ENCODE results near the gene PALD1. TPM values are rescaled to one million over a fixed set of nuclear protein-coding genes. Genes with fewer than 3 reads are reported as not detected.

Gene PALD1
- total RNA-seq, 4 donors from 2014 or later: 6.0 to 9.7 (median 6.4) TPM

DNA sequence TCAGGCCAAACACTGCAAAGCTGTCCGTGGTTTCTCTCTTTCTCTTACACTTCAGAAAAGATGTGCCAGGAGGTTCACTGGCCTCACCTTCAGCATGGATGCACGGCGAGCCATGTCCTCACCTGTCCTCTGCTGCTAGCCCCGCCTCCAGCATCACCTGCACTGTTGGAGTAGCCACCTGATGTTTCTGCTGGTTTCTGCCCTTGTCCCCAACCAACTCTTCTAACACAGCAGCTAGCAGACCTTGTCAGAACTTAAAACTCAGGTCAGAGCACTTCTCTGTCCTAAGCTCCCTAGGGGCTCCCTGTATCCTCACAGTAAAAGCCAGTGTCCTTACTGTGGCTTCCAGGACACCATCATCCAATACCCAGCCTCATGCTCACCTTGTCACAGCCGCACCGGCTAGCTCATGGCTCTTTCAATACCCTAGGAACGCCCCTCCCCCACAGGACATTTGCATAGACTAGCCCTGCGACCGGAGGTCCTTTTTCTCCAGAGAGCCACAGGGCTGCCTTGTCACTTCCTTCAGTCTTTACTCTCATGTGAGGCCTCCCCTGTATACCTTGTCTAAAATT, 15.2 kb downstream of the PALD1 start:
- intact Hi-C loops (cut with DNase I; ENCODE audit: low total_unique reads): no loop called here
- H3K4me3 ChIP-seq (ENCODE audit: low read depth, poor library complexity, severe bottlenecking): no peak overlapping the region
- WGBS, 2 donors: 73 to 79% methylated on average over 9 of the region's 9 CpGs
- no peak for DNase-seq (ENCODE audit: low spot score in 2 of 2)
- TF ChIP-seq CTCF (IDR thresholded peaks at IDR 0.05) (no peak), POLR2A (IDR thresholded peaks at IDR 0.05) (no peak)

GRCh38 chr10:70494536-70494935, 16.0 kb downstream of the PALD1 start:
- DNase-seq (ENCODE audit: low spot score in 2 of 2): no peak
- TF ChIP-seq CTCF (IDR thresholded peaks at IDR 0.05) (no peak), POLR2A (IDR thresholded peaks at IDR 0.05) (no peak)
- WGBS, 2 donors: 34 to 44% methylated on average over 8 of the region's 8 CpGs
- H3K4me3 ChIP-seq (ENCODE audit: low read depth, poor library complexity, severe bottlenecking): no peak overlapping the region
- intact Hi-C loops (cut with DNase I; ENCODE audit: low total_unique reads): no loop called here

GRCh38 chr10:70494966-70495365, 16.4 kb downstream of the PALD1 start:
- no peak overlapping the region for H3K4me3 ChIP-seq (ENCODE audit: low read depth, poor library complexity, severe bottlenecking)

DNA sequence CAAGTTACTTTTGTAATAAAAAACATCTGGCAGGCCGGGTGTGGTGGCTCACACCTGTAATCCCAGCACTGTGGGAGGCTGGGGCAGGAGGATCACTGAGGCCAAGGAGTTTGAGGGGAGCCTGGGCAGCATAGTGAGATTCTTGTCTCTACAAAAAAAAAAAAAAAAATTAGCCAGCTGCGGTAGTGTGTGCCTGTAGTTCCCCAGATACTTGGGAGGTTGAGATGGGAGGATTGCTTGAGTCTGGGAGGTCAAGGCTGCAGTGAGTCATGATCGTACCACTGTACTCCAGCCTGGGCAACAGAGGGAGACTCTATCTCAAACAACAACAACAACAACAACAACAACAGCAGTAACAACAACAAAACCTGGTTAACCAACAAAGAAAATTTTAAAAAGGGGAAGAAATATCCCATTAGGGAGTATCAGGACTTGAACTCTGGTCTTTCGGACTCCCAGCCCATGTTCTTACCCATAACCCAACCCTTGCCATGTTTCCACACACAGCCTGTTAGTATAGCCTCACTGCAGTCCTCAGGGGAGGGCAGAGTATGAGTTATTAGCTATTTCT, 17.2 kb downstream of the PALD1 start:
- H3K4me3 ChIP-seq (ENCODE audit: low read depth, poor library complexity, severe bottlenecking): no peak overlapping the region
- DNase-seq (ENCODE audit: low spot score in 2 of 2): no peak
- 92 to 94% methylated on average over 4 of the region's 4 CpGs for WGBS, 2 donors
- intact Hi-C loops (cut with DNase I; ENCODE audit: low total_unique reads): no loop called here
- TF ChIP-seq CTCF (IDR thresholded peaks at IDR 0.05): no peak
- no peak for TF ChIP-seq POLR2A (IDR thresholded peaks at IDR 0.05)

More at GRCh38 chr10:70494966-70495365, 16.4 kb downstream of the PALD1 start:
- 59 to 81% methylated on average over 13 of the region's 13 CpGs for WGBS, 2 donors
- intact Hi-C loops (cut with DNase I; ENCODE audit: low total_unique reads): no loop called here
- DNase-seq (ENCODE audit: low spot score in 2 of 2): no peak
- no peak for TF ChIP-seq POLR2A (IDR thresholded peaks at IDR 0.05)
- no peak for TF ChIP-seq CTCF (IDR thresholded peaks at IDR 0.05)

DNA sequence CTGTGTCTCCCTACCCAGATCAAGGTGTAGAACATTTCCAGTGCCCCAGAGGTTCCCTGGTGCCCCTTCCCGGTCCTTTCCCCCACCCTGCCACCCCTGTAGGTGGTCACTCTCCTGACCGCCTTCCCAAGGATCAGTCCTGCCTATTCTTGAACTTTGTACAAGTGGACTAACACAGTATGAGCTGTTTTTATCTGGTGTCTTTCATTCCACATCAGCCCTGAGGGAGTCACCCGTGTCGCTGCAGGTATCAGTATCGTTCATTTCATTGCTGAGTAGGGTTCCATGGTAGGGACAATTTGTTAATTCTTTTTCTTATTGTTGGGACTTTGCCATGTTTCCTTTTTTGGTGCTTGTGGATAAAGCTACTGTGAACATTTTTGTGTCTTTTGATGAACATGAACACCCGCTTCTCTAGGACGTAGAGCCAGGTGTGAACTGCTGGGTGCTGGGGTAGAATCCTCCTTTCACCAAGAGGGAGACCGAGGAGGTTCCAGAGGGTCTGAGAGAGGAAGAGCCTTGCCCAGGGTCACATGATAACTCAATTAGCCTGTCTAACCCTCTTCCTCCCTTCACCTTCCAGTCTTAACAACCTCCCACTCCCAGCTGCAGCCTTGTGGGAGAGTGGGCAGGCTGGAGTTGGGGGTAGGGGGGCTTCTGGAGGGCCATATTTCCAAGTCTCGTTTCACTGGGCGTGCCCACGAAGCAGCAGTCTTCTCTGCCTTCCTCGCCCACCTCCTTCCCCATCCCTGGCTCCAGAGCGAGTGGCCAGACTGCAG, 18.0 kb downstream of the PALD1 start:
- intact Hi-C loops (cut with DNase I; ENCODE audit: low total_unique reads): no loop called here
- H3K4me3 ChIP-seq (ENCODE audit: low read depth, poor library complexity, severe bottlenecking): no peak overlapping the region
- TF ChIP-seq CTCF (IDR thresholded peaks at IDR 0.05): no peak
- TF ChIP-seq POLR2A (IDR thresholded peaks at IDR 0.05): no peak
- DNase-seq (ENCODE audit: low spot score in 2 of 2): no peak
- WGBS, 2 donors: 76 to 77% methylated on average over 13 of the region's 13 CpGs

Data from lower leg skin (tissue), 4 donors.